ENCODE data around the gene SIGLEC6. TPM values are rescaled to one million over a fixed set of nuclear protein-coding genes. Genes with fewer than 3 reads are reported as not detected.

SIGLEC6 gene
- total RNA-seq, 6 experiments from 2014 or later = not detected

- Histone ChIP-seq H3K36me3 (no peaks in the 10 kb centered on the region), H3K4me3 (no peak within 1 kb of the TSS), H3K27ac (no peak within 1 kb of the TSS), H3K9me3 (no peaks in the 10 kb centered on the region), H3K27me3 (no peaks in the 10 kb centered on the region), H3K4me1 (no peaks in the 10 kb centered on the region)
- intact Hi-C loops (cut with DNase I) = no loop called here
- TF ChIP-seq POLR2A (IDR thresholded peaks at IDR 0.05) (no peak), CTCF (IDR thresholded peaks at IDR 0.05) (no peak)
- 37% methylated on average over 4 of the region's 17 CpGs for WGBS (ENCODE audit: insufficient coverage, low coverage, low lambda C conversion rate, missing lambda C conversion rate)
- DNase-seq = no peak
- no peak for ATAC-seq
These were observed 52.9 kb downstream of the SIGLEC6 start, which contains the start of gene CEACAM18 for GRCh38 chr19:51478381-51479234. TSS of gene CEACAM18 (plus strand) at chr19:51478539.

- Histone ChIP-seq H3K27me3 (no peaks in the 10 kb centered on the region), H3K36me3 (no peaks in the 10 kb centered on the region), H3K4me3 (no peak overlapping the region), H3K9me3 (no peaks in the 10 kb centered on the region), H3K27ac (no peak overlapping the region), H3K4me1 (no peaks in the 10 kb centered on the region)
- no peak for ATAC-seq
- intact Hi-C loops (cut with DNase I) = no loop called here
- no peak for TF ChIP-seq CTCF (IDR thresholded peaks at IDR 0.05)
- no peak for TF ChIP-seq POLR2A (IDR thresholded peaks at IDR 0.05)
- 40% methylated on average over 5 of the region's 5 CpGs for WGBS (ENCODE audit: insufficient coverage, low coverage, low lambda C conversion rate, missing lambda C conversion rate)
- DNase-seq = no peak
These were observed 54.1 kb downstream of the SIGLEC6 start for GRCh38 chr19:51477344-51477743.

GRCh38 chr19:51476164-51476563 is 55.3 kb downstream of the SIGLEC6 start:
- H3K4me3 ChIP-seq = no peak overlapping the region
- no peak overlapping the region for H3K27ac ChIP-seq
- DNase-seq (no peak), ATAC-seq (no peak)
- intact Hi-C loops (cut with DNase I) = no loop called here
- TF ChIP-seq POLR2A (IDR thresholded peaks at IDR 0.05) (no peak), CTCF (IDR thresholded peaks at IDR 0.05) (no peak)
- no peaks in the 10 kb centered on the region for H3K9me3 ChIP-seq
- H3K27me3 ChIP-seq = no peaks in the 10 kb centered on the region
- no peaks in the 10 kb centered on the region for H3K4me1 ChIP-seq
- WGBS (ENCODE audit: insufficient coverage, low coverage, low lambda C conversion rate, missing lambda C conversion rate) = 75% methylated on average over 3 of the region's 3 CpGs
- no peaks in the 10 kb centered on the region for H3K36me3 ChIP-seq

- Histone ChIP-seq H3K4me3 (no peak overlapping the region), H3K27ac (no peak overlapping the region), H3K9me3 (no peaks in the 10 kb centered on the region), H3K27me3 (no peaks in the 10 kb centered on the region), H3K36me3 (no peaks in the 10 kb centered on the region), H3K4me1 (no peaks in the 10 kb centered on the region)
- TF ChIP-seq POLR2A (IDR thresholded peaks at IDR 0.05) (no peak), CTCF (IDR thresholded peaks at IDR 0.05) (peak; percentile 59 to 94 (median 88))
- intact Hi-C loops (cut with DNase I) = no loop called here
- peak; percentile 57 to 76 (median 64) for DNase-seq
- peak; percentile 75 to 90 (median 78) for ATAC-seq
- WGBS (ENCODE audit: insufficient coverage, low coverage, low lambda C conversion rate, missing lambda C conversion rate) = 19% methylated on average over 6 of the region's 7 CpGs
These were observed 58.3 kb downstream of the SIGLEC6 start for GRCh38 chr19:51473009-51473707.
